Transverse colon (tissue), 3 donors: ENCODE data around the gene CALML3.

Experiments used
- POLR2A ChIP-seq: fragments of 450-650 bp; IDR thresholded peaks from one replicate; pipeline ENCODE4 v1.6.1; 2016; ENCODE audit warnings: antibody characterized with exemption, mild to moderate bottlenecking, moderate library complexity
- TF ChIP-seq, protein P1 (sequence below), 5 experiments: fragments of 200-600 bp in 3 of 5; fragments of 450-650 bp in 2 of 5; sonication (generic) in 3 of 5; IDR thresholded peaks; 1 replicate in 2 of 5; 2 replicates in 3 of 5; pipeline ENCODE4 v1.5.1; 2016 to 2017; ENCODE audit warnings: antibody characterized with exemption in 5 of 5, inconsistent platforms in 3 of 5, mild to moderate bottlenecking in 2 of 5, moderate library complexity in 1 of 5

DNA sequence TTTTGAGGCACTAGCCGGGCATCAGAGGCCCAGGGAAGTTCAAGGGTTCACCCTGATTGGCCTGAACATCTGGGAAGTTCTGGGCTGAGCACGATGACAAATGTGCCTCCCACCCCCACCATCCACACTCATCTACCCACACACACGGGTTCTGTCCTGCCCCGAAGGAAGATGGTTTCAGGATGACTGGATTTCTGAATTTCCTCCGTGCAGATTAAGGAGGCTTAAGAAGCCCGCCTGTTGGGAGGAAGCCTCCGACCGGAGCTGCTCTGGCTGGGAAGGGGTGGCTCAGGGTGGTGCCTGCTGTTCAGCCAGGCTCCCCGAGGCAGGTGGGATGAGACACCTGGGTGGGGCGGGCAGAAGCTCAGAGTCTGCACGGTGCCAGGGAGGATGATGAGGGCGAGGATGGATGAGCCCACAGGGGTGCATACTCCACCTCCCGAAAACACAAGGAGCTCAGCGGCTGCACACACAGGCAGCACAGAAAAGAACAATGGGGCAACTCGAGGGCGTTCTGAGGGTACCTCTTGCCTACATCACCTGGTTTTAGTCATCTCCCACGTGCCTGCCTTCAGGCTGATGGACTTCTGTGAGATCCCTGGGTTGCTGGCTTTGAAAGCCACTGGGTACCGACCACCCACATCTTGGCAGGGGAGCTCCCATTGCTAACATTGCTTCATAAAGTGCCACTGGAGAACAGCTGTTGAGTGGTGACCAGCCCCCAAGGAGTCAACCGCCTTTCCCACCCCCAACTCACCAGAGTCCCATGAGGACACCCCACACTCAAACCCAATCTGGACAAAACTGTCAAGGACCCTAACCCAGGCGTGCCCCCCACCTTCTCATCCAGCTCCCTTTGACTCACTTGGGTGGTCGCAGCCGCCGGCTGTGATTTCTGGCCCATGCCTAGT, 41.2 kb downstream of the CALML3 start:
- TF ChIP-seq, protein P1, sequence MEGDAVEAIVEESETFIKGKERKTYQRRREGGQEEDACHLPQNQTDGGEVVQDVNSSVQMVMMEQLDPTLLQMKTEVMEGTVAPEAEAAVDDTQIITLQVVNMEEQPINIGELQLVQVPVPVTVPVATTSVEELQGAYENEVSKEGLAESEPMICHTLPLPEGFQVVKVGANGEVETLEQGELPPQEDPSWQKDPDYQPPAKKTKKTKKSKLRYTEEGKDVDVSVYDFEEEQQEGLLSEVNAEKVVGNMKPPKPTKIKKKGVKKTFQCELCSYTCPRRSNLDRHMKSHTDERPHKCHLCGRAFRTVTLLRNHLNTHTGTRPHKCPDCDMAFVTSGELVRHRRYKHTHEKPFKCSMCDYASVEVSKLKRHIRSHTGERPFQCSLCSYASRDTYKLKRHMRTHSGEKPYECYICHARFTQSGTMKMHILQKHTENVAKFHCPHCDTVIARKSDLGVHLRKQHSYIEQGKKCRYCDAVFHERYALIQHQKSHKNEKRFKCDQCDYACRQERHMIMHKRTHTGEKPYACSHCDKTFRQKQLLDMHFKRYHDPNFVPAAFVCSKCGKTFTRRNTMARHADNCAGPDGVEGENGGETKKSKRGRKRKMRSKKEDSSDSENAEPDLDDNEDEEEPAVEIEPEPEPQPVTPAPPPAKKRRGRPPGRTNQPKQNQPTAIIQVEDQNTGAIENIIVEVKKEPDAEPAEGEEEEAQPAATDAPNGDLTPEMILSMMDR (IDR thresholded peaks at IDR 0.05): no peak
- no peak for TF ChIP-seq POLR2A
